Astrocyte of the spinal cord (primary cell): ENCODE measurements around the gene SAMD14.

ENCODE experiments used
- DNase-seq: peaks from one replicate; pipeline ENCODE4 v3.0.0; 2011; ENCODE audit warnings: low read depth, low spot score
- H3K4me3 ChIP-seq: 2 replicates; pipeline ENCODE4 v1.5.1; 2011; ENCODE audit warnings: low read depth, mild to moderate bottlenecking, low read length, moderate library complexity
- in situ Hi-C: cut with HindIII; loops from 2 replicates; pipeline ENCODE4 v1.10.0; 2017; ENCODE audit warnings: low sequenced_read_pairs
- TF ChIP-seq, protein P1 (sequence below): IDR thresholded peaks from 2 replicates; pipeline ENCODE4 v1.5.1; 2012; ENCODE audit warnings: low read depth, mild to moderate bottlenecking, low read length, inconsistent platforms

Gene SAMD14

GRCh38 chr17:50103252-50103651 lies 26.7 kb downstream of the SAMD14 start:
- in situ Hi-C loops: no loop called here

GRCh38 chr17:50102164-50102991 lies 27.6 kb downstream of the SAMD14 start:
- in situ Hi-C loops: no loop called here
- TF ChIP-seq, protein P1, sequence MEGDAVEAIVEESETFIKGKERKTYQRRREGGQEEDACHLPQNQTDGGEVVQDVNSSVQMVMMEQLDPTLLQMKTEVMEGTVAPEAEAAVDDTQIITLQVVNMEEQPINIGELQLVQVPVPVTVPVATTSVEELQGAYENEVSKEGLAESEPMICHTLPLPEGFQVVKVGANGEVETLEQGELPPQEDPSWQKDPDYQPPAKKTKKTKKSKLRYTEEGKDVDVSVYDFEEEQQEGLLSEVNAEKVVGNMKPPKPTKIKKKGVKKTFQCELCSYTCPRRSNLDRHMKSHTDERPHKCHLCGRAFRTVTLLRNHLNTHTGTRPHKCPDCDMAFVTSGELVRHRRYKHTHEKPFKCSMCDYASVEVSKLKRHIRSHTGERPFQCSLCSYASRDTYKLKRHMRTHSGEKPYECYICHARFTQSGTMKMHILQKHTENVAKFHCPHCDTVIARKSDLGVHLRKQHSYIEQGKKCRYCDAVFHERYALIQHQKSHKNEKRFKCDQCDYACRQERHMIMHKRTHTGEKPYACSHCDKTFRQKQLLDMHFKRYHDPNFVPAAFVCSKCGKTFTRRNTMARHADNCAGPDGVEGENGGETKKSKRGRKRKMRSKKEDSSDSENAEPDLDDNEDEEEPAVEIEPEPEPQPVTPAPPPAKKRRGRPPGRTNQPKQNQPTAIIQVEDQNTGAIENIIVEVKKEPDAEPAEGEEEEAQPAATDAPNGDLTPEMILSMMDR: no peak
- no peak overlapping the region for H3K4me3 ChIP-seq
- no peak for DNase-seq

More at GRCh38 chr17:50103252-50103651, 26.7 kb downstream of the SAMD14 start:
- TF ChIP-seq, protein P1: no peak
- no peak overlapping the region for H3K4me3 ChIP-seq
- DNase-seq: no peak

DNA sequence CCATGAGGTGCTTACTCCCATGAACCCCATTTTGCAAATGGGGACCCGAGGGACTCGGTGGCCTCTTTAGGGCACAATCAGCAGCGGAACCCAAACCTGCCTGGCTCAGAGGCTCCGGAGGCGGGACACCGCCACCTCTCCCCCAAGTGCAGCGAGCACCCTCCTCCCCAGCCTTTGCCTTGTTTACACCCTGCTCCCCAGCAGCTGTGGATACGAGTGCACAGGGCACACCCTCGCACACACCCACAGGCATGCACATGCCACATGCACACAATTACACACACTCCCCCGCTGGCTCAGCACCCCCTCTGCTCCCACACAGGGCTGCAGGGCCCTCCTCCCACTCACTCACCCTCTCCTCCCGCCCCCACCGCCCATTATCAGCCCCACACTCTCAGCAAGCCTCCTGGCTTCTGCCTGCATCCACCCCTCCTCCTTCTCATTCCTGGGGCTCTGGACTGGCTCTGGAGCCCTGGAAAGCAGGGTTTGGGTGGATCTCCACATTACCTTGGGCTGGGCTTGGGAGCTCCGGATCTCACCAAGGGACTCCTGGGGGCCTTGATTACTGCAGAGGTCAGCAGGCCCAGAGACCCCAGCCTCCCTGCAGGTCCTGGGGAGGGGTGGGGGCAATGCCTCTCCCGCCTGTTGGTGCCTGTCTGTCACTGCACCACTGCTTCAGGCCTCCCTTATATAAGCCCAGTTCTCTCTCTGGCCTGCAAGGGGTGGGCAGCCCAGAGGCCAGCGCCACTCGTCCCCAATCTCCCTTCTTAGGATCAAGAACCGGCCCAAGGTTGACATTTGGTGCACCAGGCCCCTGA lies 28.4 kb downstream of the SAMD14 start:
- in situ Hi-C loops: no loop called here
- H3K4me3 ChIP-seq: no peak overlapping the region
- TF ChIP-seq, protein P1: no peak
- no peak for DNase-seq

- no peak overlapping the region for H3K4me3 ChIP-seq
- in situ Hi-C loops: no loop called here
- DNase-seq: no peak
- TF ChIP-seq, protein P1: no peak
These were observed 29.0 kb downstream of the SAMD14 start for GRCh38 chr17:50100921-50101345.

- H3K4me3 ChIP-seq: no peak overlapping the region
- no peak for DNase-seq
- in situ Hi-C loops: no loop called here
- TF ChIP-seq, protein P1: no peak
These were observed 29.5 kb downstream of the SAMD14 start for GRCh38 chr17:50100480-50100883.

GRCh38 chr17:50099003-50099402 lies 31.0 kb downstream of the SAMD14 start:
- TF ChIP-seq, protein P1: no peak
- DNase-seq: no peak
- in situ Hi-C loops: no loop called here
- no peak overlapping the region for H3K4me3 ChIP-seq
